Measurements from ENCODE around the gene ADGRV1. TPM values are rescaled to one million over a fixed set of nuclear protein-coding genes. Genes with fewer than 3 reads are reported as not detected.

ADGRV1 gene
- polyA plus RNA-seq, 1 donor from 2014 or later = 3.7 TPM

- H3K4me3 ChIP-seq (ENCODE audit: low read length) = no peak overlapping the region
- H2AFZ ChIP-seq (ENCODE audit: low read depth, low read length) = no peak overlapping the region
- H3K27me3 ChIP-seq (ENCODE audit: insufficient read depth, low read depth, low read length) = no peaks in the 10 kb centered on the region
- no peak for TF ChIP-seq EP300 (conservative IDR thresholded peaks at IDR 0.05; ENCODE audit: poor library complexity, severe bottlenecking)
- TF ChIP-seq EZH2 (IDR thresholded peaks at IDR 0.05; ENCODE audit: borderline replicate concordance, insufficient read depth, low read length, poor library complexity, severe bottlenecking) = no peak
- no peak for TF ChIP-seq TAF1 (IDR thresholded peaks at IDR 0.05; ENCODE audit: low read depth)
- TF ChIP-seq POLR2AphosphoS5 (IDR thresholded peaks at IDR 0.05) = no peak
- TF ChIP-seq RAD21 (conservative IDR thresholded peaks at IDR 0.05) = no peak
- TF ChIP-seq SMC3 (conservative IDR thresholded peaks at IDR 0.05; ENCODE audit: poor library complexity) = no peak
- no peak for TF ChIP-seq CTCF (IDR thresholded peaks at IDR 0.05; ENCODE audit: poor library complexity, severe bottlenecking)
- TF ChIP-seq, protein P1, sequence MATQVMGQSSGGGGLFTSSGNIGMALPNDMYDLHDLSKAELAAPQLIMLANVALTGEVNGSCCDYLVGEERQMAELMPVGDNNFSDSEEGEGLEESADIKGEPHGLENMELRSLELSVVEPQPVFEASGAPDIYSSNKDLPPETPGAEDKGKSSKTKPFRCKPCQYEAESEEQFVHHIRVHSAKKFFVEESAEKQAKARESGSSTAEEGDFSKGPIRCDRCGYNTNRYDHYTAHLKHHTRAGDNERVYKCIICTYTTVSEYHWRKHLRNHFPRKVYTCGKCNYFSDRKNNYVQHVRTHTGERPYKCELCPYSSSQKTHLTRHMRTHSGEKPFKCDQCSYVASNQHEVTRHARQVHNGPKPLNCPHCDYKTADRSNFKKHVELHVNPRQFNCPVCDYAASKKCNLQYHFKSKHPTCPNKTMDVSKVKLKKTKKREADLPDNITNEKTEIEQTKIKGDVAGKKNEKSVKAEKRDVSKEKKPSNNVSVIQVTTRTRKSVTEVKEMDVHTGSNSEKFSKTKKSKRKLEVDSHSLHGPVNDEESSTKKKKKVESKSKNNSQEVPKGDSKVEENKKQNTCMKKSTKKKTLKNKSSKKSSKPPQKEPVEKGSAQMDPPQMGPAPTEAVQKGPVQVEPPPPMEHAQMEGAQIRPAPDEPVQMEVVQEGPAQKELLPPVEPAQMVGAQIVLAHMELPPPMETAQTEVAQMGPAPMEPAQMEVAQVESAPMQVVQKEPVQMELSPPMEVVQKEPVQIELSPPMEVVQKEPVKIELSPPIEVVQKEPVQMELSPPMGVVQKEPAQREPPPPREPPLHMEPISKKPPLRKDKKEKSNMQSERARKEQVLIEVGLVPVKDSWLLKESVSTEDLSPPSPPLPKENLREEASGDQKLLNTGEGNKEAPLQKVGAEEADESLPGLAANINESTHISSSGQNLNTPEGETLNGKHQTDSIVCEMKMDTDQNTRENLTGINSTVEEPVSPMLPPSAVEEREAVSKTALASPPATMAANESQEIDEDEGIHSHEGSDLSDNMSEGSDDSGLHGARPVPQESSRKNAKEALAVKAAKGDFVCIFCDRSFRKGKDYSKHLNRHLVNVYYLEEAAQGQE (IDR thresholded peaks at IDR 0.05; ENCODE audit: borderline replicate concordance) = no peak
- no peak for TF ChIP-seq MXI1 (conservative IDR thresholded peaks at IDR 0.05; ENCODE audit: poor library complexity, severe bottlenecking)
- no peaks in the 10 kb centered on the region for H4K20me1 ChIP-seq (ENCODE audit: insufficient read depth)
- H3K9me3 ChIP-seq (ENCODE audit: low read length) = no peaks in the 10 kb centered on the region
- no peaks in the 10 kb centered on the region for H3K9me2 ChIP-seq (ENCODE audit: insufficient read depth, low read length)
- H3F3A ChIP-seq (ENCODE audit: insufficient read depth, low read length, poor library complexity, severe bottlenecking) = no peaks in the 10 kb centered on the region
- H3K36me3 ChIP-seq (ENCODE audit: insufficient read depth, low read length) = no peaks in the 10 kb centered on the region
- H3K9ac ChIP-seq (ENCODE audit: low read length) = no peak overlapping the region
- no peak overlapping the region for H3K4me2 ChIP-seq (ENCODE audit: low read length)
- H3K79me2 ChIP-seq (replicated peaks; ENCODE audit: insufficient read depth, low read length) = no peaks in the 10 kb centered on the region
- no peak overlapping the region for H3K27ac ChIP-seq (ENCODE audit: low read length)
Measured at GRCh38 chr5:91058155-91058554, 499.6 kb downstream of the ADGRV1 start.

- Histone ChIP-seq H3K9ac (ENCODE audit: low read length) (no peak overlapping the region), H3K9me3 (ENCODE audit: low read length) (no peaks in the 10 kb centered on the region), H3K27ac (ENCODE audit: low read length) (no peak overlapping the region), H3K9me2 (ENCODE audit: insufficient read depth, low read length) (no peaks in the 10 kb centered on the region), H3K79me2 (replicated peaks; ENCODE audit: insufficient read depth, low read length) (no peaks in the 10 kb centered on the region), H3K27me3 (ENCODE audit: insufficient read depth, low read depth, low read length) (no peaks in the 10 kb centered on the region), H3K4me2 (ENCODE audit: low read length) (no peak overlapping the region), H3F3A (ENCODE audit: insufficient read depth, low read length, poor library complexity, severe bottlenecking) (no peaks in the 10 kb centered on the region), H3K4me3 (ENCODE audit: low read length) (no peak overlapping the region), H4K20me1 (ENCODE audit: insufficient read depth) (no peaks in the 10 kb centered on the region), H3K36me3 (ENCODE audit: insufficient read depth, low read length) (no peaks in the 10 kb centered on the region), H2AFZ (ENCODE audit: low read depth, low read length) (no peak overlapping the region)
- no peak for TF ChIP-seq RAD21 (conservative IDR thresholded peaks at IDR 0.05)
- no peak for TF ChIP-seq SMC3 (conservative IDR thresholded peaks at IDR 0.05; ENCODE audit: poor library complexity)
- TF ChIP-seq MXI1 (conservative IDR thresholded peaks at IDR 0.05; ENCODE audit: poor library complexity, severe bottlenecking) = no peak
- no peak for TF ChIP-seq EZH2 (IDR thresholded peaks at IDR 0.05; ENCODE audit: borderline replicate concordance, insufficient read depth, low read length, poor library complexity, severe bottlenecking)
- no peak for TF ChIP-seq CTCF (IDR thresholded peaks at IDR 0.05; ENCODE audit: poor library complexity, severe bottlenecking)
- no peak for TF ChIP-seq TAF1 (IDR thresholded peaks at IDR 0.05; ENCODE audit: low read depth)
- TF ChIP-seq POLR2AphosphoS5 (IDR thresholded peaks at IDR 0.05) = no peak
- TF ChIP-seq EP300 (conservative IDR thresholded peaks at IDR 0.05; ENCODE audit: poor library complexity, severe bottlenecking) = no peak
- TF ChIP-seq, protein P1 (IDR thresholded peaks at IDR 0.05; ENCODE audit: borderline replicate concordance) = no peak
Measured at GRCh38 chr5:91058575-91058974, 500.0 kb downstream of the ADGRV1 start.

Data from neural cell (in vitro differentiated cells).